GM12892 (cell line): Measurements from ENCODE around the gene KLF13.

Experiments used
- DNase-seq: peaks from one replicate; pipeline ENCODE4 v3.0.0; 2011; ENCODE audit not compliant: insufficient read length
- FAIRE-seq: peaks from 2 replicates; lab custom pipeline; 2011; peaks lifted over from hg19 to GRCh38; lab: Jason Lieb, UNC
- POLR2A ChIP-seq: IDR thresholded peaks from 2 replicates; pipeline ENCODE4 v1.6.1; 2011; ENCODE audit warnings: low read depth, low read length, control low read depth
- POLR2AphosphoS5 ChIP-seq: IDR thresholded peaks from 2 replicates; pipeline ENCODE4 v1.6.1; 2011; ENCODE audit warnings: low read depth, low read length, control low read depth
- TAF1 ChIP-seq: IDR thresholded peaks from 2 replicates; pipeline ENCODE4 v1.6.1; 2011; ENCODE audit warnings: low read depth, mild to moderate bottlenecking, control low read depth, low read length, borderline replicate concordance

KLF13 gene

GRCh38 chr15:31366169-31366734 lies 39.6 kb downstream of the KLF13 start:
- FAIRE-seq (no peak), DNase-seq (no peak)
- TF ChIP-seq TAF1 (no peak), POLR2AphosphoS5 (no peak)

- no peak for TF ChIP-seq TAF1
- no peak for TF ChIP-seq POLR2A
- no peak for TF ChIP-seq POLR2AphosphoS5
- DNase-seq (no peak), FAIRE-seq (no peak)
Observed at GRCh38 chr15:31367021-31367729, 40.5 kb downstream of the KLF13 start.

GRCh38 chr15:31367730-31368344 lies 41.2 kb downstream of the KLF13 start:
- DNase-seq: no peak
- TF ChIP-seq POLR2AphosphoS5 (no peak), POLR2A (no peak), TAF1 (no peak)
- FAIRE-seq: peak; percentile 96

GRCh38 chr15:31369727-31370126 lies 43.1 kb downstream of the KLF13 start:
- DNase-seq (no peak), FAIRE-seq (no peak)
- TF ChIP-seq POLR2A (no peak), TAF1 (no peak), POLR2AphosphoS5 (no peak)

GRCh38 chr15:31371520-31372240 lies 45.0 kb downstream of the KLF13 start:
- DNase-seq: no peak
- FAIRE-seq: no peak
- TF ChIP-seq TAF1 (no peak), POLR2A (no peak), POLR2AphosphoS5 (no peak)

- FAIRE-seq (no peak), DNase-seq (no peak)
- no peak for TF ChIP-seq TAF1
- no peak for TF ChIP-seq POLR2A
- TF ChIP-seq POLR2AphosphoS5: no peak
Observed at GRCh38 chr15:31372635-31373091, 46.0 kb downstream of the KLF13 start.

- DNase-seq: no peak
- no peak for FAIRE-seq
- TF ChIP-seq TAF1: no peak
- TF ChIP-seq POLR2AphosphoS5: no peak
- no peak for TF ChIP-seq POLR2A
Observed at GRCh38 chr15:31373096-31373865, 46.6 kb downstream of the KLF13 start.

- no peak for FAIRE-seq
- no peak for DNase-seq
- TF ChIP-seq POLR2A: no peak
- no peak for TF ChIP-seq POLR2AphosphoS5
- no peak for TF ChIP-seq TAF1
Observed at GRCh38 chr15:31373970-31374369, 47.3 kb downstream of the KLF13 start.

GRCh38 chr15:31374489-31374888 lies 47.9 kb downstream of the KLF13 start:
- FAIRE-seq: no peak
- no peak for TF ChIP-seq POLR2AphosphoS5
- TF ChIP-seq TAF1: no peak

GRCh38 chr15:31374986-31375385 lies 48.4 kb downstream of the KLF13 start:
- no peak for FAIRE-seq
- DNase-seq: no peak
- no peak for TF ChIP-seq POLR2A
- TF ChIP-seq POLR2AphosphoS5: no peak
- no peak for TF ChIP-seq TAF1

More at GRCh38 chr15:31374489-31374888, 47.9 kb downstream of the KLF13 start:
- no peak for DNase-seq

- FAIRE-seq (no peak), DNase-seq (no peak)
- TF ChIP-seq TAF1 (no peak), POLR2A (no peak), POLR2AphosphoS5 (no peak)
Observed at GRCh38 chr15:31375772-31376171, 49.1 kb downstream of the KLF13 start.
